HEK293T (cell line): ENCODE results near the gene TMEM150C.

Experiments used
- FOXA1 ChIP-seq: fragments of 450-650 bp; IDR thresholded peaks from 2 replicates; pipeline ENCODE4 v1.6.1; 2016; ENCODE audit warnings: mild to moderate bottlenecking
- NFRKB ChIP-seq: fragments of 450-650 bp; IDR thresholded peaks from 2 replicates; pipeline ENCODE4 v1.6.1; 2016; ENCODE audit warnings: mild to moderate bottlenecking, moderate library complexity
- SP1 ChIP-seq: fragments of 450-650 bp; IDR thresholded peaks from 2 replicates; pipeline ENCODE4 v1.6.1; 2017
- TARDBP ChIP-seq: fragments of 450-650 bp; IDR thresholded peaks from 2 replicates; pipeline ENCODE4 v1.6.1; 2016

DNA sequence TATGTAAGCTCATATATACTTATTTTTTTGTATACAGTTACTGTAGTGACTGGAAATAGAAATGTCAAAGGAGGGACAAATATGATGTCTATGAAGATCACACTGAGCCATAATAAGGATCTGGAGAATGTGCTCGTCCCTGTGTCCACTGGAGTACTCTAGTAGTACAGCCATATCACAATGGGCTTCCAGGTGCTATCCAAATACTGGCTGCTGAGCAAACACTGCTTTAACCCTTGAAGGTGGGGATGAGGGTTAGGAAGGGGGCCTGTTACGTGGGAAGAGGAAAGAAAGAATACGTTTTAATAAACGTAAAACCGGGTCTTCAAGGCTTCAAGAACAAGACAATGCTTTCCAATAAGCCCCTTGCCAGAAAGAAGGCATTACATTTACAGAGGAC, 29.8 kb upstream of the TMEM150C start:
- TF ChIP-seq SP1 (no peak), FOXA1 (no peak), TARDBP (no peak), NFRKB (no peak)
